ENCODE measurements around the gene LIG1.

LIG1 gene

GRCh38 chr19:48154003-48154402 is 16.1 kb downstream of the LIG1 start:
- TF ChIP-seq REST (IDR thresholded peaks at IDR 0.05; ENCODE audit: insufficient read depth in 1 of 2, low read depth in 2 of 2, low read length in 2 of 2): no peak
- no peak for TF ChIP-seq TAF1 (IDR thresholded peaks at IDR 0.05; ENCODE audit: borderline replicate concordance, insufficient read depth, low read length)
- TF ChIP-seq POLR2AphosphoS5 (IDR thresholded peaks at IDR 0.05; ENCODE audit: low read depth, low read length): no peak
- TF ChIP-seq FOXP2 (optimal IDR thresholded peaks at IDR 0.05; ENCODE audit: borderline replicate concordance, extremely low read depth, extremely low read length, insufficient read depth): no peak
- no peak for TF ChIP-seq SIN3A (IDR thresholded peaks at IDR 0.05; ENCODE audit: borderline replicate concordance, insufficient read depth, low read length)

GRCh38 chr19:48152551-48152950 is 17.6 kb downstream of the LIG1 start:
- no peak for TF ChIP-seq POLR2AphosphoS5 (IDR thresholded peaks at IDR 0.05; ENCODE audit: low read depth, low read length)
- no peak for TF ChIP-seq SIN3A (IDR thresholded peaks at IDR 0.05; ENCODE audit: borderline replicate concordance, insufficient read depth, low read length)
- TF ChIP-seq REST (IDR thresholded peaks at IDR 0.05; ENCODE audit: insufficient read depth in 1 of 2, low read depth in 2 of 2, low read length in 2 of 2): no peak
- no peak for TF ChIP-seq TAF1 (IDR thresholded peaks at IDR 0.05; ENCODE audit: borderline replicate concordance, insufficient read depth, low read length)
- TF ChIP-seq FOXP2 (optimal IDR thresholded peaks at IDR 0.05; ENCODE audit: borderline replicate concordance, extremely low read depth, extremely low read length, insufficient read depth): no peak

- TF ChIP-seq POLR2AphosphoS5 (IDR thresholded peaks at IDR 0.05; ENCODE audit: low read depth, low read length): no peak
- no peak for TF ChIP-seq REST (IDR thresholded peaks at IDR 0.05; ENCODE audit: insufficient read depth in 1 of 2, low read depth in 2 of 2, low read length in 2 of 2)
- no peak for TF ChIP-seq SIN3A (IDR thresholded peaks at IDR 0.05; ENCODE audit: borderline replicate concordance, insufficient read depth, low read length)
- no peak for TF ChIP-seq FOXP2 (optimal IDR thresholded peaks at IDR 0.05; ENCODE audit: borderline replicate concordance, extremely low read depth, extremely low read length, insufficient read depth)
- TF ChIP-seq TAF1 (IDR thresholded peaks at IDR 0.05; ENCODE audit: borderline replicate concordance, insufficient read depth, low read length): no peak
Observed at GRCh38 chr19:48149430-48149829, 20.7 kb downstream of the LIG1 start.

- TF ChIP-seq REST (IDR thresholded peaks at IDR 0.05; ENCODE audit: insufficient read depth in 1 of 2, low read depth in 2 of 2, low read length in 2 of 2): no peak
- TF ChIP-seq POLR2AphosphoS5 (IDR thresholded peaks at IDR 0.05; ENCODE audit: low read depth, low read length): no peak
- TF ChIP-seq FOXP2 (optimal IDR thresholded peaks at IDR 0.05; ENCODE audit: borderline replicate concordance, extremely low read depth, extremely low read length, insufficient read depth): no peak
- no peak for TF ChIP-seq TAF1 (IDR thresholded peaks at IDR 0.05; ENCODE audit: borderline replicate concordance, insufficient read depth, low read length)
- TF ChIP-seq SIN3A (IDR thresholded peaks at IDR 0.05; ENCODE audit: borderline replicate concordance, insufficient read depth, low read length): no peak
Observed at GRCh38 chr19:48148576-48148975, 21.6 kb downstream of the LIG1 start.

Measured in PFSK-1 (cell line).